HepG2 (cell line): ENCODE measurements around the gene ZBTB22. TPM values are rescaled to one million over a fixed set of nuclear protein-coding genes. Genes with fewer than 3 reads are reported as not detected.

Experiments
- ASH2L ChIP-seq: fragments of 300-600, 200-600 bp; sonication (generic); IDR thresholded peaks from 2 replicates; pipeline ENCODE4 v1.7.0; 2017; ENCODE audit warnings: low read depth, mild to moderate bottlenecking, moderate library complexity, mixed read lengths, low read length; ENCODE audit not compliant: insufficient read length
- FOSL2 ChIP-seq: sonication (generic); formaldehyde crosslinking; IDR thresholded peaks from 2 replicates; pipeline ENCODE4 v1.4.0; 2020; ENCODE audit warnings: missing genetic modification reagents
- HDAC1 ChIP-seq: sonication (generic); formaldehyde crosslinking; IDR thresholded peaks from 2 replicates; pipeline ENCODE4 v1.5.1; 2020; ENCODE audit warnings: mild to moderate bottlenecking, missing genetic modification reagents
- KLF12 ChIP-seq: sonication (generic); formaldehyde crosslinking; IDR thresholded peaks from 2 replicates; pipeline ENCODE4 v1.4.0; 2020; ENCODE audit warnings: missing genetic modification reagents, borderline replicate concordance
- NCOA5 ChIP-seq: sonication (generic); formaldehyde crosslinking; IDR thresholded peaks from 2 replicates; pipeline ENCODE4 v1.4.0; 2020; ENCODE audit warnings: missing genetic modification reagents
- NFYC ChIP-seq: IDR thresholded peaks from 2 replicates; pipeline ENCODE4 v1.6.1; 2016; ENCODE audit warnings: missing genetic modification reagents, missing compliant biosample characterization
- NKX3-1 ChIP-seq: sonication (generic); formaldehyde crosslinking; IDR thresholded peaks from 2 replicates; pipeline ENCODE4 v1.5.0; 2020; ENCODE audit warnings: missing genetic modification reagents
- PLRG1 ChIP-seq: fragments of 450-650 bp; conservative IDR thresholded peaks from 2 replicates; pipeline ENCODE4 v1.6.1; 2016
- XBP1 ChIP-seq: sonication (generic); formaldehyde crosslinking; IDR thresholded peaks from 2 replicates; pipeline ENCODE4 v1.5.0; 2020; ENCODE audit warnings: missing genetic modification reagents
- ZFP41 ChIP-seq: sonication (generic); formaldehyde crosslinking; IDR thresholded peaks from 2 replicates; pipeline ENCODE4 v1.4.0; 2020; ENCODE audit warnings: mild to moderate bottlenecking, missing genetic modification reagents, borderline replicate concordance
- ZNF605 ChIP-seq: sonication (generic); formaldehyde crosslinking; IDR thresholded peaks from 2 replicates; pipeline ENCODE4 v1.8.0; 2022; ENCODE audit warnings: mild to moderate bottlenecking, missing genetic modification reagents
- ZNF891 ChIP-seq: sonication (generic); formaldehyde crosslinking; IDR thresholded peaks from 2 replicates; pipeline ENCODE4 v1.5.0; 2020; ENCODE audit warnings: mild to moderate bottlenecking, missing genetic modification reagents
- polyA plus RNA-seq, 8 experiments: library from polyadenylated mRNA; depleted of rRNA in 3 of 8; stranded (reverse) in 7 of 8; unstranded in 1 of 8; fragments of >200 nt; fragmentation: Illumina TruSeq in 4 of 8; extraction: Trizol in 4 of 8; gene quantifications; 2 replicates each; pipeline versions ENCODE4 v1.2.1 to v1.2.3, GENCODE V29; 2011 to 2016; ENCODE audit warnings: low read depth in 4 of 8, missing spikeins in 1 of 8, mixed read lengths in 1 of 8; ENCODE audit not compliant: insufficient read depth in 1 of 8
- total RNA-seq, 5 experiments: library from RNA; depleted of rRNA; stranded (reverse); fragments of >200 nt; fragmentation: Illumina TruSeq; extraction: Trizol; gene quantifications; 2 replicates each; pipeline ENCODE4 v1.2.3, GENCODE V29; 2016; ENCODE audit warnings: low read depth in 1 of 5
- TF ChIP-seq, protein P1 (sequence below): sonication (generic); formaldehyde crosslinking; IDR thresholded peaks from 2 replicates; pipeline ENCODE4 v1.8.1; 2023; ENCODE audit warnings: mild to moderate bottlenecking, missing genetic modification reagents
- TF ChIP-seq, protein P2 (sequence below), 2 experiments: sonication (generic) in 1 of 2; formaldehyde crosslinking in 1 of 2; IDR thresholded peaks; 2 replicates each; pipeline versions ENCODE4 v1.4.0 to v1.6.1; 2016 to 2020; ENCODE audit warnings: borderline replicate concordance in 1 of 2, low read depth in 1 of 2, mild to moderate bottlenecking in 1 of 2, missing genetic modification reagents in 1 of 2
- TF ChIP-seq, protein P3 (sequence below): sonication (generic); formaldehyde crosslinking; IDR thresholded peaks from 2 replicates; pipeline ENCODE4 v1.8.0; 2022; ENCODE audit warnings: low read depth, missing genetic modification reagents
- TF ChIP-seq, protein P4 (sequence below): sonication (generic); formaldehyde crosslinking; IDR thresholded peaks from 2 replicates; pipeline ENCODE4 v1.4.0; 2020; ENCODE audit warnings: mild to moderate bottlenecking, missing genetic modification reagents
- TF ChIP-seq, protein P5 (sequence below): sonication (generic); formaldehyde crosslinking; IDR thresholded peaks from 2 replicates; pipeline ENCODE4 v1.5.1; 2020; ENCODE audit warnings: missing genetic modification reagents, mild to moderate bottlenecking, borderline replicate concordance

The ZBTB22 gene
- total and polyA plus RNA-seq, 2 of the 13 experiments (the other 11 are each of a cell fraction or from before 2014, with no cell fraction given) = 8.0 to 10.6 TPM

DNA sequence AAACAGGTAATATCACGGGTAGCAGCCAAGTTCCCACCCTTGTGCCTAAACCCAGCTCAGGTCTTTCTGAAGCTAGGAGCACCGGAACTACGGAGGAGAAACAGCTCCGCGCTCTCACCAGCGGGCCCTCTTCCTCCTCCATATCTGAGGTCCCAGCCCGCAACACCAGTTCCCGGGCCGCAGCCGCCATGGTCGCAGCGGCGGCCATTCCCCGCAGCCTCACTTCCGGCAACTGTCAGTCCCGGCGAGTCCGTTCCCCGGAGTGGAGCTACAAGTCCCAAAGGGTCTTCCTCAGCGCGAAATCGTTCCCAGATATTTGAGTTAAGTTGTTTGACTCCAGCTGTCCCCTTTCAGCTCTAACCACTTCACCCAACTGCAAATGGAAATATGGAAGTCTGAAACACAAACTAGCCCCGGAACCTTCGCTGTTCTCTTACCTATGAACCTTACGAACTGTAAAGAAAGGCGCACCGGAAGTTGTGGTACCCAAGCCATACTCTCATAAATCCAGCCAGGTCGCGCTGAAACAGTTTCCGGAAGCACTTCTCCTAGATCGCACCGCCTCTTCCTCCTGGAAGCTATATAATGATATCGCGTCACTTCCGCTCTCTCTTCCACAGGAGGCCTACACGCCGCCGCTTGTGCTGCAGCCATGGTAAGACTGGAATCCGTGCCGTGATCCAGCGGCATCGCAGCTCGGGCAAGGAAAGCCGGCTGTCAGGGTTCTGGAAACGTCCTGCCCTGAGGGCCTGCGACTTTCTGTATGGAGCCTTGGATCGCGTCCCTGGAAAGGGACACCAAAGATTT is 45.9 kb downstream of the ZBTB22 start, which contains the start of the genes RPS18 and VPS52 (continued):
- TF ChIP-seq, protein P1, sequence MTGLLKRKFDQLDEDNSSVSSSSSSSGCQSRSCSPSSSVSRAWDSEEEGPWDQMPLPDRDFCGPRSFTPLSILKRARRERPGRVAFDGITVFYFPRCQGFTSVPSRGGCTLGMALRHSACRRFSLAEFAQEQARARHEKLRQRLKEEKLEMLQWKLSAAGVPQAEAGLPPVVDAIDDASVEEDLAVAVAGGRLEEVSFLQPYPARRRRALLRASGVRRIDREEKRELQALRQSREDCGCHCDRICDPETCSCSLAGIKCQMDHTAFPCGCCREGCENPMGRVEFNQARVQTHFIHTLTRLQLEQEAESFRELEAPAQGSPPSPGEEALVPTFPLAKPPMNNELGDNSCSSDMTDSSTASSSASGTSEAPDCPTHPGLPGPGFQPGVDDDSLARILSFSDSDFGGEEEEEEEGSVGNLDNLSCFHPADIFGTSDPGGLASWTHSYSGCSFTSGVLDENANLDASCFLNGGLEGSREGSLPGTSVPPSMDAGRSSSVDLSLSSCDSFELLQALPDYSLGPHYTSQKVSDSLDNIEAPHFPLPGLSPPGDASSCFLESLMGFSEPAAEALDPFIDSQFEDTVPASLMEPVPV (CRISPR knock-in tag) = peak; percentile 88; the same call in 1 of the 2 replicates
- TF ChIP-seq PLRG1 = no peak
- peak; percentile 47; the same call in 1 of the 2 replicates for TF ChIP-seq NFYC (CRISPR knock-in tag)
- TF ChIP-seq, protein P2, sequence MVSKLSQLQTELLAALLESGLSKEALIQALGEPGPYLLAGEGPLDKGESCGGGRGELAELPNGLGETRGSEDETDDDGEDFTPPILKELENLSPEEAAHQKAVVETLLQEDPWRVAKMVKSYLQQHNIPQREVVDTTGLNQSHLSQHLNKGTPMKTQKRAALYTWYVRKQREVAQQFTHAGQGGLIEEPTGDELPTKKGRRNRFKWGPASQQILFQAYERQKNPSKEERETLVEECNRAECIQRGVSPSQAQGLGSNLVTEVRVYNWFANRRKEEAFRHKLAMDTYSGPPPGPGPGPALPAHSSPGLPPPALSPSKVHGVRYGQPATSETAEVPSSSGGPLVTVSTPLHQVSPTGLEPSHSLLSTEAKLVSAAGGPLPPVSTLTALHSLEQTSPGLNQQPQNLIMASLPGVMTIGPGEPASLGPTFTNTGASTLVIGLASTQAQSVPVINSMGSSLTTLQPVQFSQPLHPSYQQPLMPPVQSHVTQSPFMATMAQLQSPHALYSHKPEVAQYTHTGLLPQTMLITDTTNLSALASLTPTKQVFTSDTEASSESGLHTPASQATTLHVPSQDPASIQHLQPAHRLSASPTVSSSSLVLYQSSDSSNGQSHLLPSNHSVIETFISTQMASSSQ (IDR thresholded peaks at IDR 0.05; ENCODE audit: low read depth) = peak; percentile 29; the same call in 1 of the 2 replicates
- TF ChIP-seq, protein P2 (CRISPR knock-in tag; IDR thresholded peaks at IDR 0.05; ENCODE audit: borderline replicate concordance) = peak; percentile 79
- TF ChIP-seq ZFP41 (CRISPR knock-in tag) = no peak
- TF ChIP-seq XBP1 (CRISPR knock-in tag) = 0 out of 2 replicates have a peak, but pooled peaks have one; percentile 64
- TF ChIP-seq, protein P3, sequence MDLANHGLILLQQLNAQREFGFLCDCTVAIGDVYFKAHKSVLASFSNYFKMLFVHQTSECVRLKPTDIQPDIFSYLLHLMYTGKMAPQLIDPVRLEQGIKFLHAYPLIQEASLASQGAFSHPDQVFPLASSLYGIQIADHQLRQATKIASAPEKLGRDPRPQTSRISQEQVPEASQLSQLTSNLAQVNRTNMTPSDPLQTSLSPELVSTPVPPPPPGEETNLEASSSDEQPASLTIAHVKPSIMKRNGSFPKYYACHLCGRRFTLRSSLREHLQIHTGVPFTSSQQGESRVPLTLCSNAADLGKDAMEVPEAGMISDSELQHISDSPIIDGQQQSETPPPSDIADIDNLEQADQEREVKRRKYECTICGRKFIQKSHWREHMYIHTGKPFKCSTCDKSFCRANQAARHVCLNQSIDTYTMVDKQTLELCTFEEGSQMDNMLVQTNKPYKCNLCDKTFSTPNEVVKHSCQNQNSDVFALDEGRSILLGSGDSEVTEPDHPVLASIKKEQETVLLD (CRISPR knock-in tag) = peak; percentile 52; the same call in 1 of the 2 replicates
- TF ChIP-seq NKX3-1 = peak; percentile 84
- TF ChIP-seq, protein P4, sequence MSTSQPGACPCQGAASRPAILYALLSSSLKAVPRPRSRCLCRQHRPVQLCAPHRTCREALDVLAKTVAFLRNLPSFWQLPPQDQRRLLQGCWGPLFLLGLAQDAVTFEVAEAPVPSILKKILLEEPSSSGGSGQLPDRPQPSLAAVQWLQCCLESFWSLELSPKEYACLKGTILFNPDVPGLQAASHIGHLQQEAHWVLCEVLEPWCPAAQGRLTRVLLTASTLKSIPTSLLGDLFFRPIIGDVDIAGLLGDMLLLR = peak; percentile 69; the same call in 1 of the 2 replicates
- peak; percentile 87 for TF ChIP-seq ZNF891
- peak; percentile 14; the same call in 1 of the 2 replicates for TF ChIP-seq KLF12 (CRISPR knock-in tag)
- peak; percentile 100 for TF ChIP-seq ASH2L
- peak; percentile 97 for TF ChIP-seq HDAC1 (CRISPR knock-in tag)
- TF ChIP-seq NCOA5 (CRISPR knock-in tag) = no peak
- TF ChIP-seq, protein P5, sequence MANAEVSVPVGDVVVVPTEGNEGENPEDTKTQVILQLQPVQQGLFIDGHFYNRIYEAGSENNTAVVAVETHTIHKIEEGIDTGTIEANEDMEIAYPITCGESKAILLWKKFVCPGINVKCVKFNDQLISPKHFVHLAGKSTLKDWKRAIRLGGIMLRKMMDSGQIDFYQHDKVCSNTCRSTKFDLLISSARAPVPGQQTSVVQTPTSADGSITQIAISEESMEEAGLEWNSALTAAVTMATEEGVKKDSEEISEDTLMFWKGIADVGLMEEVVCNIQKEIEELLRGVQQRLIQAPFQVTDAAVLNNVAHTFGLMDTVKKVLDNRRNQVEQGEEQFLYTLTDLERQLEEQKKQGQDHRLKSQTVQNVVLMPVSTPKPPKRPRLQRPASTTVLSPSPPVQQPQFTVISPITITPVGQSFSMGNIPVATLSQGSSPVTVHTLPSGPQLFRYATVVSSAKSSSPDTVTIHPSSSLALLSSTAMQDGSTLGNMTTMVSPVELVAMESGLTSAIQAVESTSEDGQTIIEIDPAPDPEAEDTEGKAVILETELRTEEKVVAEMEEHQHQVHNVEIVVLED (CRISPR knock-in tag) = peak; percentile 84; the same call in 1 of the 2 replicates
- TF ChIP-seq ZNF605 (CRISPR knock-in tag) = peak; percentile 96
- peak; percentile 69; the same call in 1 of the 2 replicates for TF ChIP-seq FOSL2 (CRISPR knock-in tag)
